AG04450 (cell line): ENCODE measurements around the gene TNIK. TPM values are rescaled to one million over a fixed set of nuclear protein-coding genes. Genes with fewer than 3 reads are reported as not detected.
A peak's percentile ranks its signal among the peaks of the same experiment; 100 is the strongest.

Experiments
- CTCF ChIA-PET: fragments of 300-600, 350-600 bp; formaldehyde crosslinking; extraction: SDS; loops from one replicate; lab custom pipeline; 2022; ENCODE audit warnings: antibody characterized with exemption, inconsistent platforms; lab: Charles Lee
- POLR2A ChIA-PET: fragments of 350-600 bp; formaldehyde crosslinking; extraction: SDS; loops from one replicate; lab custom pipeline; 2021; ENCODE audit warnings: antibody characterized with exemption, inconsistent platforms; lab: Yijun Ruan, JAX
- DNase-seq: peaks from one replicate; pipeline ENCODE4 v3.0.0-alpha.2; 2011; ENCODE audit warnings: low read depth, low spot score
- H3K27ac ChIP-seq: one replicate; pipeline ENCODE4 v1.5.1; 2012; ENCODE audit warnings: low read depth, low read length, control low read depth
- H3K27me3 ChIP-seq: one replicate; pipeline ENCODE4 v1.6.0; 2012; ENCODE audit warnings: low read length; ENCODE audit not compliant: control insufficient read depth, insufficient read depth
- H3K4me3 ChIP-seq: 2 replicates; pipeline ENCODE4 v1.5.1; 2011; ENCODE audit warnings: mild to moderate bottlenecking, low read depth, low read length, control low read depth
- H3K9me3 ChIP-seq: 2 replicates; pipeline ENCODE4 v1.5.1; 2012; ENCODE audit warnings: low read length; ENCODE audit not compliant: control insufficient read depth, insufficient read depth
- CTCF ChIP-seq: IDR thresholded peaks from 2 replicates; pipeline ENCODE4 v1.5.1; 2011; ENCODE audit warnings: low read depth, low read length, control low read depth, inconsistent platforms
- polyA plus RNA-seq: library from polyadenylated mRNA; depleted of rRNA; stranded (reverse); fragments of >200 nt; gene quantifications from 2 replicates; pipeline ENCODE4 v1.2.3, GENCODE V29; 2011

TNIK gene
- polyA plus RNA-seq, 1 experiment: 9.0 TPM

GRCh38 chr3:171026597-171027293 lies 433.5 kb downstream of the TNIK start, which contains the start of gene SLC2A2:
Gene SLC2A2, minus strand, starts transcription at chr3:171026720. Its CDS starts 50 bp downstream, at chr3:171026670.
- DNase-seq: no peak
- H3K27me3 ChIP-seq: no peaks in the 10 kb centered on the region
- no peaks in the 10 kb centered on the region for H3K9me3 ChIP-seq
- no peak for TF ChIP-seq CTCF
- H3K4me3 ChIP-seq: no peak within 1 kb of the TSS
- no peak within 1 kb of the TSS for H3K27ac ChIP-seq
- ChIA-PET POLR2A (no interaction called here), CTCF (no interaction called here)

- no peak for DNase-seq
- ChIA-PET POLR2A (no interaction called here), CTCF (interaction anchor here (0.6 to 1.1 kb wide), 2 partner anchors 62 to 667 kb away, joined by 4 to 11 read pairs; no protein-coding TSS in a partner anchor)
- Histone ChIP-seq H3K27ac (no peak overlapping the region), H3K9me3 (no peaks in the 10 kb centered on the region), H3K4me3 (no peak overlapping the region), H3K27me3 (no peaks in the 10 kb centered on the region)
- no peak for TF ChIP-seq CTCF
Observed at GRCh38 chr3:171023566-171023965, 436.6 kb downstream of the TNIK start.

- Histone ChIP-seq H3K27ac (no peak overlapping the region), H3K9me3 (no peaks in the 10 kb centered on the region), H3K4me3 (no peak overlapping the region), H3K27me3 (no peaks in the 10 kb centered on the region)
- POLR2A ChIA-PET: no interaction called here
- no peak for TF ChIP-seq CTCF
- CTCF ChIA-PET: no interaction called here
- no peak for DNase-seq
Observed at GRCh38 chr3:171021377-171021776, 438.8 kb downstream of the TNIK start.

GRCh38 chr3:171018156-171018935 lies 441.9 kb downstream of the TNIK start:
- ChIA-PET POLR2A (interaction anchor here (0.7 kb wide), 1 partner anchor 1297 kb away, joined by 4 read pairs; no protein-coding TSS in a partner anchor), CTCF (interaction anchor here (0.7 to 1.1 kb wide), 3 partner anchors 13 to 86 kb away, joined by 3 to 6 read pairs (median 3); no protein-coding TSS in a partner anchor)
- no peak overlapping the region for H3K4me3 ChIP-seq
- H3K27ac ChIP-seq: no peak overlapping the region
- DNase-seq: no peak
- TF ChIP-seq CTCF: peak; percentile 42
- H3K27me3 ChIP-seq: no peaks in the 10 kb centered on the region
- H3K9me3 ChIP-seq: no peaks in the 10 kb centered on the region
